IPS-15b (cell line): ENCODE data around the gene RNF151.
A peak's percentile ranks its signal among the peaks of the same experiment; 100 is the strongest.
"Not testable (repeated sequence)": the region's sequence is repeated elsewhere in the genome, so short reads cannot be mapped to it uniquely, and the experiment has no call there.

Experiments
- H3K27me3 ChIP-seq: one replicate; pipeline ENCODE4 v1.6.1; 2013; ENCODE audit warnings: low read length; ENCODE audit not compliant: control insufficient read depth, insufficient read depth
- H3K36me3 ChIP-seq: one replicate; pipeline ENCODE4 v1.6.1; 2013; ENCODE audit warnings: low read length; ENCODE audit not compliant: control insufficient read depth, insufficient read depth
- H3K4me1 ChIP-seq: one replicate; pipeline ENCODE4 v1.6.1; 2013; ENCODE audit warnings: mild to moderate bottlenecking, low read length; ENCODE audit not compliant: control insufficient read depth, insufficient read depth
- H3K4me3 ChIP-seq: one replicate; pipeline ENCODE4 v1.5.1; 2013; ENCODE audit warnings: low read depth, low read length
- H3K9ac ChIP-seq: one replicate; pipeline ENCODE4 v1.6.1; 2013; ENCODE audit warnings: low read depth, mild to moderate bottlenecking, low read length
- H3K9me3 ChIP-seq: one replicate; pipeline ENCODE4 v1.6.1; 2013; ENCODE audit warnings: mild to moderate bottlenecking, low read length; ENCODE audit not compliant: control insufficient read depth, insufficient read depth

Gene RNF151

GRCh38 chr16:1953734-1954133, 12.9 kb upstream of the RNF151 start:
- H3K9ac ChIP-seq, result no peak overlapping the region
- no peaks in the 10 kb centered on the region for H3K27me3 ChIP-seq
- H3K36me3 ChIP-seq, result no peaks in the 10 kb centered on the region
- H3K9me3 ChIP-seq, result no peaks in the 10 kb centered on the region
- H3K4me3 ChIP-seq, result no peak overlapping the region
- peaks cover 2% of the 10 kb centered on the region for H3K4me1 ChIP-seq

- H3K4me3 ChIP-seq, H3K9me3 ChIP-seq, H3K4me1 ChIP-seq: not testable (repeated sequence)
These were observed 9.1 kb upstream of the RNF151 start for GRCh38 chr16:1957434-1958142.

GRCh38 chr16:1958143-1958491, 8.5 kb upstream of the RNF151 start:
- not testable (repeated sequence) for H3K9me3 ChIP-seq, H3K9ac ChIP-seq, H3K4me3 ChIP-seq, H3K4me1 ChIP-seq, H3K27me3 ChIP-seq
- H3K36me3 ChIP-seq, result peaks cover 15% of the 10 kb centered on the region

More at GRCh38 chr16:1957434-1958142, 9.1 kb upstream of the RNF151 start:
- not testable (repeated sequence) for H3K9ac ChIP-seq, H3K27me3 ChIP-seq, H3K36me3 ChIP-seq

GRCh38 chr16:1958715-1959268, 7.9 kb upstream of the RNF151 start:
- H3K9ac ChIP-seq, result no peak overlapping the region
- peaks cover 4% of the 10 kb centered on the region for H3K4me1 ChIP-seq
- peaks cover 22% of the 10 kb centered on the region for H3K36me3 ChIP-seq
- H3K9me3 ChIP-seq, result no peaks in the 10 kb centered on the region
- H3K27me3 ChIP-seq, result no peaks in the 10 kb centered on the region
- peak overlapping the region; percentile 93 for H3K4me3 ChIP-seq

GRCh38 chr16:1959269-1960039, 7.2 kb upstream of the RNF151 start, which contains the start of gene NDUFB10:
NDUFB10 (plus strand) TSS chr16:1959538; CDS start chr16:1959625, 87 bp downstream.
- H3K27me3 ChIP-seq, result no peaks in the 10 kb centered on the region
- H3K4me1 ChIP-seq, result peaks cover 4% of the 10 kb centered on the region
- peak within 1 kb of the TSS; percentile 88 for H3K9ac ChIP-seq
- peak within 1 kb of the TSS; percentile 93 for H3K4me3 ChIP-seq
- H3K9me3 ChIP-seq, result no peaks in the 10 kb centered on the region
- peaks cover 27% of the 10 kb centered on the region for H3K36me3 ChIP-seq

- peak overlapping the region; percentile 60 for H3K4me3 ChIP-seq
- H3K9ac ChIP-seq, result peak overlapping the region; percentile 74
- H3K27me3 ChIP-seq, result no peaks in the 10 kb centered on the region
- no peaks in the 10 kb centered on the region for H3K9me3 ChIP-seq
- peaks cover 27% of the 10 kb centered on the region for H3K36me3 ChIP-seq
- H3K4me1 ChIP-seq, result peaks cover 6% of the 10 kb centered on the region
These were observed 5.7 kb upstream of the RNF151 start for GRCh38 chr16:1960665-1961630.

- Histone ChIP-seq H3K4me3 (no peak overlapping the region), H3K9ac (no peak overlapping the region), H3K27me3 (no peaks in the 10 kb centered on the region), H3K36me3 (peaks cover 27% of the 10 kb centered on the region), H3K9me3 (no peaks in the 10 kb centered on the region), H3K4me1 (peaks cover 6% of the 10 kb centered on the region)
These were observed 5.0 kb upstream of the RNF151 start for GRCh38 chr16:1961651-1962067.

GRCh38 chr16:1962161-1963153, 4.2 kb upstream of the RNF151 start:
- not testable (repeated sequence) for H3K9me3 ChIP-seq, H3K27me3 ChIP-seq, H3K4me1 ChIP-seq
- Histone ChIP-seq H3K36me3 (peaks cover 27% of the 10 kb centered on the region), H3K9ac (peak overlapping the region; percentile 96), H3K4me3 (peak overlapping the region; percentile 30)

GRCh38 chr16:1963806-1964505, 2.7 kb upstream of the RNF151 start:
- Histone ChIP-seq H3K4me3 (peak overlapping the region; percentile 87), H3K4me1 (peaks cover 6% of the 10 kb centered on the region), H3K27me3 (no peaks in the 10 kb centered on the region), H3K36me3 (peaks cover 27% of the 10 kb centered on the region), H3K9me3 (no peaks in the 10 kb centered on the region), H3K9ac (peak overlapping the region; percentile 96)
